ENCODE measurements around the gene PNPLA3. TPM values are rescaled to one million over a fixed set of nuclear protein-coding genes. Genes with fewer than 3 reads are reported as not detected.

Gene PNPLA3
- total RNA-seq, 6 donors from 2014 or later, result 0.59 to 6.3 (median 4.5) TPM

- Histone ChIP-seq H3K27me3 (no peaks in the 10 kb centered on the region), H3K4me1 (peaks cover 14 to 21% (median 15%) of the 10 kb centered on the region in 4 donors), H3K9me3 (no peaks in the 10 kb centered on the region), H3K4me3 (no peak overlapping the region), H3K36me3 (no peaks in the 10 kb centered on the region), H3K27ac (no peak overlapping the region)
- no peak for DNase-seq
- WGBS, 2 donors, result 83 to 89% methylated on average over 5 of the region's 5 CpGs
- ATAC-seq (ENCODE audit: low FRiP score in 2 of 2), result no peak
- TF ChIP-seq EP300 (IDR thresholded peaks at IDR 0.05), result no peak
- no peak for TF ChIP-seq POLR2AphosphoS5 (IDR thresholded peaks at IDR 0.05)
- no peak for TF ChIP-seq POLR2A (IDR thresholded peaks at IDR 0.05)
- no peak for TF ChIP-seq CTCF (IDR thresholded peaks at IDR 0.05)
Measured at GRCh38 chr22:43951391-43951790, 27.8 kb downstream of the PNPLA3 start.

DNA sequence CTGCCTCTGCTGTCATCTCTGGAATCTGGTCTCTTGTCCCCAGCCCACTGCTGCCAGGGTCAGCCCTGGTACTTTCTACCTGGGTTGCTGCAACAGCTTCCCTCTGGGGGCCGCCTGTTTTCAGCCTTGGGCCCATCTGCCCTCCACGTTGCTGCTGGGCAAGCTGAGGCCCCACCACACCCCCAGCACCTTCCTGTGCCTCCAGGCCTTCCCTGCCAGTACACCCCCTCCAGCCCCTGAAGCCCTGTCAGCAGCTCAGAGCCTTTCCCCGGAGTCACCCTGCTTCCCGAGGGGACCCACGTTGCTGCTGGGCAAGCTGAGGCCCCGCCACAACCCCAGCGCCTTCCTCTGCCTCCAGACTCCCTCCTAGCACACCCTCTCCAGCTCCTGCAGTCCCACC, 28.4 kb downstream of the PNPLA3 start:
- ATAC-seq (ENCODE audit: low FRiP score in 2 of 2), result no peak
- no peak for DNase-seq
- no peak overlapping the region for H3K27ac ChIP-seq
- H3K36me3 ChIP-seq, result no peaks in the 10 kb centered on the region
- no peak overlapping the region for H3K4me3 ChIP-seq
- H3K27me3 ChIP-seq, result no peaks in the 10 kb centered on the region
- WGBS, 2 donors, result 51 to 58% methylated on average over 2 to 7 of the region's 7 CpGs
- no peaks in the 10 kb centered on the region for H3K9me3 ChIP-seq
- H3K4me1 ChIP-seq, result peaks cover 20 to 26% (median 21%) of the 10 kb centered on the region in 4 donors
- no peak for TF ChIP-seq CTCF (IDR thresholded peaks at IDR 0.05)
- TF ChIP-seq POLR2AphosphoS5 (IDR thresholded peaks at IDR 0.05), result no peak
- TF ChIP-seq POLR2A (IDR thresholded peaks at IDR 0.05), result no peak
- no peak for TF ChIP-seq EP300 (IDR thresholded peaks at IDR 0.05)

DNA sequence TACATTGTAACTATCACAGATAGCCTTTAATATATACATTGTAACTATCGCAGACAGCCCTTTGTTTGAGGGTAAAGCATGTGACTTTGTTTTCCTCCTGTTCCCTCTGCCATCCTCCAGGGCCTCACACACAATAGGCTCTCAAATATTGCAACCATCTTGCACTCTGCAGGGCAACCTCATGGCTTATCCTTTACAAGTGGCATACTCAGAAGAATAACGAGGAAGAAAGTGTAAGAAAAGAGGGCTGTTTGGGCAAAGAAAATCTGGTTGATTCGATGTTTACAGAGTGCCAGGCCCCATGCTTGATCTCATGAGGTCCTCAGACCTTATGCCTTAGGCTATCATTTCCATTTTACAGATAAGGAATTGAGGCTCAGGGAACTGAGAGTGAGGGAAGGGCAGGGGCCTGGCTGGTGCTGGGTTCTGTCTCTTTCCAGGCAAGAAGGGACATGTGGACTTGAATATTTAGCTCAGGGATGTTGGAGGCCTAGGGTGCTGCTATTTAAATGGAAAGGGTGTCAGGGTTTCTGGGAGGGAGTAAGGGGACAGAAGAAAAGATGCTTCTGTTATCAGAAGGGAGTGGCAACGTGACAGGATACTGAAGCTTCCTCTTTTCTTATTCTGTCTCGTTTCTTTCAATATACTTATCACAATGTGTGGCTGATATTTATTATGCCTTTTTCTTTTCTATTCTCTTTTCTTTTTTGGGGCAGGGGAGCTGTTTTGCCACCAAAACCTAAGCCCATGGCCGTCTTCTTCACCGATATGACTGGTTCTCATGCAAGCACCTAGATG, 30.6 kb downstream of the PNPLA3 start:
- no peaks in the 10 kb centered on the region for H3K27me3 ChIP-seq
- WGBS, 2 donors, result 38 to 39% methylated on average over 7 of the region's 7 CpGs
- H3K9me3 ChIP-seq, result no peaks in the 10 kb centered on the region
- TF ChIP-seq POLR2AphosphoS5 (IDR thresholded peaks at IDR 0.05) (no peak), CTCF (IDR thresholded peaks at IDR 0.05) (no peak), EP300 (IDR thresholded peaks at IDR 0.05) (no peak), POLR2A (IDR thresholded peaks at IDR 0.05) (no peak)
- peak overlapping the region in 3 of 4 donors; percentile 87 to 98 (median 93) for H3K4me3 ChIP-seq
- DNase-seq, result no peak
- no peak for ATAC-seq (ENCODE audit: low FRiP score in 2 of 2)
- no peaks in the 10 kb centered on the region for H3K36me3 ChIP-seq
- H3K4me1 ChIP-seq, result peaks cover 27 to 38% (median 28%) of the 10 kb centered on the region in 4 donors
- peak overlapping the region in 1 of 4 donors; percentile 85 for H3K27ac ChIP-seq

DNA sequence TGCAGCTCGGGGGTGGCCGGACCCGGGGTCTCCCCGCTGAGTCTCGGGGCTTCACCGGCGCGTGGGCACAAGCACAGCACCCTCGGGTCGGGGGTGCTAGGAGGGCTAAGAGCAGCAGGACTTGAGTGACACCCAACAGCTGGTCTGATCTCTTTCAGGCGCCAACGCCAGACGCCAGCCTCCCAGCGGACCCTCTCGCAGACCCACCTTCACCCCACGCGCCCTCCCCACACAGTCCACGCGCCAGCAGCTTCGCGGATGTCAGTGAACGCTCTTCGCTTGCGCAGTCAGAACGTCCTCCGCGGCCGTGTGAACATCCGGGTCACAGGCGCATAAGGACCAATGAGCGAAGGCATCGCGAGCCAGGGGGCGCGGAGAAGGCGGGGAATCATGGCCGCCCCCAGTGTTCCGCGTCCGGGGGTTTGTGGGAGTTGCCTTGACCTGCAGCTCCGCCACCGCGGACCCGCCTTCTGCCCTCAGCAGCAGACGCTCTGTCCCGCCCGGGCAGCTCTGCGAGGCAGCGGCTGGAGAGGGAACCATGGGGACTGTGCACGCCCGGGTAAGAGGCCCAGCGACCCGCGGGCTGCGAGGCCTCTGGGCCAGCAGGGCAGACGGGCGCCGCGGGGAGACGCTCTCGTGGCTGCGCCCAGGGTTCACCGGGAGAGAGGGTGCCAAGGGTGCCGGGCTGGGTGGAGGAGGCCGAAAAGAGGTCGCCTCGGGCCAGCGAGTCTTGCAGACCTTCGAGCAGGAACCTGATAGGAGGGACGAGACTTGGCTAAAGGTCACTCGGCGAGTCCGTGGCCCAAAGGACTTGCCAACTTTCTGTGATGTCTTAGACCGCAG, 31.7 kb downstream of the PNPLA3 start, which contains the start of gene SAMM50:
SAMM50 (plus strand) TSS at position 403 of the 843 bp plus-strand sequence; CDS start at position 539, 136 bp downstream.
- TF ChIP-seq EP300 (IDR thresholded peaks at IDR 0.05) (no peak), POLR2A (IDR thresholded peaks at IDR 0.05) (peak in 2 of 4 donors; percentile 67 to 74), POLR2AphosphoS5 (IDR thresholded peaks at IDR 0.05) (peak; percentile 78 to 87)
- Histone ChIP-seq H3K4me1 (peaks cover 27 to 38% (median 28%) of the 10 kb centered on the region in 4 donors), H3K36me3 (no peaks in the 10 kb centered on the region), H3K27me3 (no peaks in the 10 kb centered on the region), H3K4me3 (peak within 1 kb of the TSS; percentile 81 to 98 (median 90)), H3K9me3 (no peaks in the 10 kb centered on the region), H3K27ac (peak within 1 kb of the TSS; percentile 81 to 91 (median 84))
- 0 to 1% methylated on average over 19 to 59 of the region's 74 CpGs for WGBS, 2 donors
- ATAC-seq (ENCODE audit: low FRiP score in 2 of 2), result peak; percentile 96 to 99
- DNase-seq, result peak; percentile 94 to 95

Data from upper lobe of left lung (tissue), 6 donors.